Common myeloid progenitor, CD34-positive (primary cell): Measurements from ENCODE around the gene LPAR6.

Experiments
- CTCF ChIA-PET: fragments of 350-600 bp; sonication (Branson Sonifier 250); formaldehyde crosslinking; loops from one replicate; lab custom pipeline; 2021; ENCODE audit warnings: antibody characterized with exemption; lab: Charles Lee
- POLR2A ChIA-PET: fragments of 350-600 bp; sonication (Branson Sonifier 250); formaldehyde crosslinking; loops from one replicate; lab custom pipeline; 2021; ENCODE audit warnings: antibody characterized with exemption; lab: Charles Lee
- DNase-seq, 3 donors: peaks; one replicate each; pipeline versions ENCODE4 v3.0.0 to v3.0.0-alpha.2; 2013
- H3K27ac ChIP-seq, 2 experiments: 1 replicate in 1 of 2; 2 replicates in 1 of 2; pipeline ENCODE4 v1.7.0; 2013; ENCODE audit warnings: inconsistent platforms in 2 of 2, low read length in 2 of 2, mild to moderate bottlenecking in 2 of 2, low read depth in 1 of 2, moderate library complexity in 1 of 2; ENCODE audit not compliant: severe bottlenecking in 2 of 2, insufficient read depth in 1 of 2, poor library complexity in 1 of 2
- H3K27me3 ChIP-seq, 5 experiments: replicated peaks in 2 of 5; 1 replicate in 3 of 5; 2 replicates in 2 of 5; pipeline versions ENCODE4 v1.6.1 to v1.7.0; 2013; ENCODE audit warnings: low read length in 4 of 5, mild to moderate bottlenecking in 2 of 5, moderate library complexity in 2 of 5, inconsistent platforms in 1 of 5; ENCODE audit not compliant: insufficient read depth in 5 of 5, control insufficient read depth in 4 of 5
- H3K36me3 ChIP-seq, 4 experiments: 1 replicate in 2 of 4; 2 replicates in 2 of 4; pipeline versions ENCODE4 v1.6.1 to v1.7.0; 2013; ENCODE audit warnings: low read length in 3 of 4, control low read depth in 1 of 4, mild to moderate bottlenecking in 1 of 4; ENCODE audit not compliant: control insufficient read depth in 4 of 4, insufficient read depth in 4 of 4
- H3K4me1 ChIP-seq, 4 experiments: 1 replicate in 3 of 4; 2 replicates in 1 of 4; pipeline versions ENCODE4 v1.6.1 to v1.7.1; 2013; ENCODE audit warnings: low read length in 3 of 4, mild to moderate bottlenecking in 3 of 4, control low read depth in 1 of 4, inconsistent platforms in 1 of 4, moderate library complexity in 1 of 4; ENCODE audit not compliant: control insufficient read depth in 4 of 4, insufficient read depth in 4 of 4; ENCODE audit errors: control extremely low read depth in 1 of 4
- H3K4me3 ChIP-seq, 7 experiments: 1 replicate in 4 of 7; 2 replicates in 3 of 7; pipeline versions ENCODE4 v1.5.1 to v1.7.0; 2013; ENCODE audit warnings: mild to moderate bottlenecking in 7 of 7, low read length in 6 of 7, moderate library complexity in 6 of 7, inconsistent platforms in 2 of 7, low read depth in 2 of 7, control low read depth in 1 of 7; ENCODE audit not compliant: insufficient read depth in 4 of 7, control insufficient read depth in 1 of 7; ENCODE audit errors: extremely low read depth in 1 of 7
- H3K9me3 ChIP-seq, 5 experiments: 1 replicate in 4 of 5; 2 replicates in 1 of 5; pipeline versions ENCODE4 v1.6.1 to v1.7.1; 2013; ENCODE audit warnings: low read length in 4 of 5, mild to moderate bottlenecking in 2 of 5, inconsistent platforms in 1 of 5, low read depth in 1 of 5, moderate library complexity in 1 of 5; ENCODE audit not compliant: control insufficient read depth in 4 of 5, insufficient read depth in 2 of 5; ENCODE audit errors: control extremely low read depth in 1 of 5
- WGBS: methylation state at CpG from one replicate; pipeline ENCODE4 v1.1.5; 2013; ENCODE audit not compliant: insufficient coverage; 5-methylcytosine and 5-hydroxymethylcytosine counted together

LPAR6 gene

DNA sequence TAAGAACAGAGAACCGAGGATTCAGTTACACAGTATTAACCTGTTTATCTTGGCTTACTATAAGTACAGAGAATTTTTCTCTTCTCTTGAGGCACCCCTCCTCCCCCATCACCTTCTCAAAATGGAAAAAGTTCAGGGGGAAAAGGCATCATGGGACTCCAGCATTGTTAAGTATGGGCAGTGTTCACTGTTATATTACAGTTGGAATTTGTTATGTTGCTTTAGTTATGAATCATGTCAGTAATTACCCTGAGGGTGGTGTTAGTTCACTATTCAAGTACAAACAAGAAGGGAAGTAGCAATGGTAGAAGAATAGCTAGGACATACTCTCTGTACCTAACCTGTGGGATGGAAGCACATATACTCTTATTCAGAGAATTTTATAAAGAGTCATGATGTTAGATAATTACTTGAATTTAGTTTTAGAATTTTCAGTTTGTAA lies 12.0 kb downstream of the LPAR6 start:
- Histone ChIP-seq H3K4me1 (peaks cover 19 to 75% (median 44%) of the 10 kb centered on the region in 4 experiments), H3K4me3 (peak overlapping the region in 2 of 7 experiments; percentile 45 to 54), H3K9me3 (no peaks in the 10 kb centered on the region), H3K36me3 (no peaks in the 10 kb centered on the region), H3K27me3 (no peaks in the 10 kb centered on the region), H3K27ac (peak overlapping the region in 1 of 2 experiments; percentile 54)
- peak; percentile 36 to 72 (median 66) for DNase-seq
- POLR2A ChIA-PET = interaction anchor here (0.6 kb wide), 1 partner anchor 97 kb away, joined by 5 read pairs; no protein-coding TSS in a partner anchor
- CTCF ChIA-PET = interaction anchor here (1.0 to 3.8 kb wide), 12 partner anchors 34 to 369 kb away, joined by 3 to 38 read pairs (median 4); no protein-coding TSS in a partner anchor
- WGBS = 40% methylated on average over 1 of the region's 1 CpG

DNA sequence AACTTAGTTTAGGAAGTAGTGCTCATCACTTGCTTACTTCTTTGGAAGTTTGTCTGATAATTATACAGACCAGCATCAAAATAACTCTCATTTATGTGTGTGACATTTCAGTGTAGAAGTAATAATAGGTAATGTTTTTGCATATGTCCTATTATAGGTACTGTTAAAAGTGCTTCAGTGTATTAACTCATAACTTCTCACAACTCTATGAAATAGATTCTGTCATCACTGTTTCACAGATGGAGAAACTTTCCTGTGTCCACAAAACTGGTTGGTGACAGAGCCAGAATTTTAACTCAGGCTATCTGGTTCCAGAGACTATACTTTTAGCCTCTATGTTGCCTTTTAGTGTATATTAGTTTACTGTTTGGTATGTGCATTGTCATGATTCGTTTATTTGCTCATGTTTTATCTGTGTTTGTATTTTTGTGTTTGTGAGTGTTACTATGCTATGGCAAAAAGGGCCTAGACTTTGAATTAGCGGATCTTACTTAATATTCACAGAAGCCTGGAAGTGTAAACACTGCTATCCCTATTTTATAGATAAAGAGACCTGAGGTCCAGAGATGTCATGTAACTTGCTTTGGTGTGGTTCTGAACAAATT lies 12.7 kb downstream of the LPAR6 start:
- H3K4me3 ChIP-seq = no peak overlapping the region
- H3K27ac ChIP-seq = no peak overlapping the region
- H3K9me3 ChIP-seq = no peaks in the 10 kb centered on the region
- no peaks in the 10 kb centered on the region for H3K27me3 ChIP-seq
- no CpG with 5 or more reads among the region's 2 CpGs for WGBS
- H3K4me1 ChIP-seq = peaks cover 19 to 69% (median 43%) of the 10 kb centered on the region in 4 experiments
- no peaks in the 10 kb centered on the region for H3K36me3 ChIP-seq
- no peak for DNase-seq
- ChIA-PET CTCF (interaction anchor here (1.0 to 4.2 kb wide), 9 partner anchors 35 to 368 kb away, joined by 3 to 45 read pairs (median 4); no protein-coding TSS in a partner anchor), POLR2A (interaction anchor here (0.6 kb wide), 1 partner anchor 98 kb away, joined by 5 read pairs; no protein-coding TSS in a partner anchor)

DNA sequence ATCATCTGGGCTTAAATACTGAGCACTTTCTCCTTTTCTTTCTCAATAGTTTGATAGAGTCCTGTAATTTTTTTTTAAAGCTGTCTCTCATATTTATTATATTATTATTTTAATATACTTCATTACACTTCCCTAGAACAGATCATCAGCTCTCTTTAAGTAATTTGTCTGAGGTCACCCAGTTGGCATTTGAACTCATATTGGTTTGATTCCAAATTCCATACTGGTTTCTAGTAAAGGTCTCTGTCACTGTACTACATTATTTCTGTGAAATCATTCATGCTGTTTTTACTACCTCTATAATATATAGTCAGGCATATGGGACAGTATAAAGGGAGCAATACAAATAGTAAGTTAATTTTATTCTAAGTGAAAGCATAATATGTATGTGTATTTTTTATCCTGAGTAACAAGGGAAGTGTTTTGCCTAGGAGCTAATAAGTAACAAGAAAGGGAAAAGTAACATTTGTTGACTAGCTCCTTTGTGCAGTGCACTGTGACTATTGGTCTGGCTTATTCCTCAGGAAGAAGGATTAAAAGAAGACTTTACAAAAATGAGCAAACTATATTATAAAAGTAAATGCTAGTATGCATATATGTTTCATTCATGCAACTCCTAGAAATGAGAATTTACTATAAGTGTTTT lies 14.3 kb downstream of the LPAR6 start:
- ChIA-PET CTCF (interaction anchor here (1.0 to 4.2 kb wide), 5 partner anchors 10 to 369 kb away, joined by 3 to 45 read pairs (median 4); no protein-coding TSS in a partner anchor), POLR2A (no interaction called here)
- Histone ChIP-seq H3K36me3 (peaks cover 0 to 13% (median 8%) of the 10 kb centered on the region in 4 experiments), H3K27ac (no peak overlapping the region), H3K27me3 (no peaks in the 10 kb centered on the region), H3K9me3 (peaks cover 0 to 12% (median 5%) of the 10 kb centered on the region in 5 experiments), H3K4me3 (no peak overlapping the region), H3K4me1 (peaks cover 15 to 53% (median 34%) of the 10 kb centered on the region in 4 experiments)
- no peak for DNase-seq

DNA sequence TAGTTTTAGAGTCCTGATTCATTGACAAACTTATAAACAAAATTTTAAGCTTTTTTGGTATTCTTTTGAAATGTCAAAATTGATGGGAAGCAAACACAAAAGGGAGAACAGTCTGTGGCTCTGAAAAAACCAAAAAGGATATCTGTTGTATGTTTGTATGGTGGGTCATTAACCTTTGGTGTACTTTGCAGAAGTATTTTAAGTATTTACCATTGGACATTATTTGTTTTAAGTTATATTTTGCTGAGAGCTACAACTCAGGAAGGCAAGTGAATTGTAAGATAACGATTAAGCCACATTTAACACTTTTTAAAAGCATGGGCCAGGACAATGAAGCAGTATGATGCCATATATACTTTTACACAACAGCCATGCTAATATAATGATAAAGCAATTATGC lies 15.2 kb downstream of the LPAR6 start:
- POLR2A ChIA-PET = no interaction called here
- CTCF ChIA-PET = interaction anchor here (1.0 to 4.2 kb wide), 3 partner anchors 9 to 183 kb away, joined by 3 to 45 read pairs (median 3); no protein-coding TSS in a partner anchor
- Histone ChIP-seq H3K27me3 (no peaks in the 10 kb centered on the region), H3K4me1 (peaks cover 11 to 45% (median 30%) of the 10 kb centered on the region in 4 experiments), H3K27ac (no peak overlapping the region), H3K9me3 (peaks cover 0 to 16% (median 5%) of the 10 kb centered on the region in 5 experiments), H3K4me3 (no peak overlapping the region), H3K36me3 (peaks cover 3 to 21% (median 16%) of the 10 kb centered on the region in 4 experiments)
- WGBS = no CpG with 5 or more reads among the region's 1 CpG
- DNase-seq = no peak

DNA sequence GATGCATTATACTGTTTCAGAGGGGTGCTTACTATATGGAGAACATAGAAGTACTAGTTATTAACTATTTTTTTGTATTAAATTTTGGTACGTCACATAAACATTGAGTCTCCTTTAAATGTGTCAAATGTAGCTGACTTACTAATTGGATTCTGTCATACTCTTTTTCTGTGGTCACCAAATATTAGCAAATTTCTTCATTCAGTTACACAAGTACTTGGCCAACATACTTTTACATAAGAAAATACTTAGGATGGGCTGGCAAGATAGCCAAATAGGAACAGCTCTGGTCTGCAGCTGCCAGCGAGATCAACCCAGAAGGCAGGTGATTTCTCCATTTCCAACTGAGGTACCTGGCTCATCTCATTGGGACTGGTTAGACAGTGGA lies 19.2 kb downstream of the LPAR6 start:
- H3K4me3 ChIP-seq = no peak overlapping the region
- H3K4me1 ChIP-seq = peaks cover 0 to 8% (median 3%) of the 10 kb centered on the region in 4 experiments
- DNase-seq = no peak
- H3K9me3 ChIP-seq = peaks cover 0 to 22% (median 12%) of the 10 kb centered on the region in 5 experiments
- H3K27ac ChIP-seq = no peak overlapping the region
- ChIA-PET CTCF (interaction anchor here (0.8 to 1.3 kb wide), 4 partner anchors 61 to 187 kb away, joined by 3 read pairs; no protein-coding TSS in a partner anchor), POLR2A (no interaction called here)
- H3K27me3 ChIP-seq = no peaks in the 10 kb centered on the region
- 100% methylated on average over 1 of the region's 2 CpGs for WGBS
- H3K36me3 ChIP-seq = peaks cover 7 to 36% (median 17%) of the 10 kb centered on the region in 4 experiments

DNA sequence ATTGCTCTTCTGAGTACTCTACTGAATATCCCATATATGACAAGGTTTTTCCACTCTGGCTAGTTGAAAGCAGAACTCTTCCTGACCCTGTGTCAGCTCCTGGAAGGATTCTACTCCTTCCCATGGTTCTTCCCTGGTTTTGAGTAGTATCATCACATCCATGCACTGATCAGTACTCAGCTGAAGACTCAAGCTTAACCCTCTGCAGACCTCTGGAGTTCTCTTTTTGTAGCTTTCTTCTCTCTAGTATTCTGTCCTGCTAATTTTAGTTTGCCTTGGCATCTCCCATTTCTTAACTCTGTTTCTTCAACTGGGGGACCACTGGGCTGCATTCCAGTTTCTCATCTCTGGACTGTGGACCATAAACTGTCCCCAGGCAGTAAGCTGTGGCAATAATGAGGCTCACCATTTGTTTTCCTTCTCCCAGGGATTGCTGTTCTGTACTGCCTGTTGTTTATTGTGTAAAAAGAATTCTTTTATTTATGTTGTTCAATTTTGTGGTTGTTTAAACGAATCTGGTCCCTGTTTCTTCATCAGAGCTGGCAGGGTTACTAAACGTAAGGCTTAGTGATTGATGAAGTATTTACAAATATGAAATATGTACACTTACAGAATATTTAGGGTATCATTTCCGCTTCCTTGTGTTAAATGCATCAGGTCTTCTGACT lies 19.7 kb downstream of the LPAR6 start:
- POLR2A ChIA-PET = no interaction called here
- H3K36me3 ChIP-seq = peaks cover 7 to 36% (median 17%) of the 10 kb centered on the region in 4 experiments
- peaks cover 0 to 5% (median 2%) of the 10 kb centered on the region in 4 experiments for H3K4me1 ChIP-seq
- no peak for DNase-seq
- no peak overlapping the region for H3K27ac ChIP-seq
- peaks cover 0 to 22% (median 12%) of the 10 kb centered on the region in 5 experiments for H3K9me3 ChIP-seq
- CTCF ChIA-PET = interaction anchor here (0.8 to 1.3 kb wide), 3 partner anchors 60 to 81 kb away, joined by 3 read pairs; no protein-coding TSS in a partner anchor
- H3K27me3 ChIP-seq = no peaks in the 10 kb centered on the region
- H3K4me3 ChIP-seq = no peak overlapping the region
- WGBS = no CpG with 5 or more reads among the region's 3 CpGs
